Stimulated activated naive B cell treated with anti-CD40 and anti-IgM and Interleukin-4, amounts not matched to agents 10 μg/mL and 1 μg/mL and 100 μg/mL, for 72 hours (primary cell): Measurements from ENCODE around the gene TMBIM1.

ENCODE experiments used
- ATAC-seq, 2 donors: fragments of 150-1000 bp; cut with Tn5 transposase; replicated peaks; 2 replicates each; pipeline ENCODE4 v1.10.0; 2021; ENCODE audit warnings: moderate library complexity in 1 of 2
- DNase-seq: peaks from one replicate; pipeline ENCODE4 v3.0.0; 2021
- H3K27ac Mint-ChIP-seq: one replicate; pipeline ENCODE4 v1.8.0; 2022; ENCODE audit warnings: mild to moderate bottlenecking, mixed read lengths
- H3K27me3 Mint-ChIP-seq, 2 donors: one replicate each; pipeline ENCODE4 v1.8.0; 2022; ENCODE audit warnings: mixed read lengths in 2 of 2
- H3K36me3 Mint-ChIP-seq, 2 donors: one replicate each; pipeline ENCODE4 v1.8.0; 2022; ENCODE audit warnings: mixed read lengths in 2 of 2, mild to moderate bottlenecking in 1 of 2
- H3K4me1 Mint-ChIP-seq, 2 donors: one replicate each; pipeline ENCODE4 v1.8.0; 2022; ENCODE audit warnings: mixed read lengths in 2 of 2, mild to moderate bottlenecking in 1 of 2
- H3K4me3 Mint-ChIP-seq, 2 donors: one replicate each; pipeline ENCODE4 v1.8.0; 2022; ENCODE audit warnings: mild to moderate bottlenecking in 2 of 2, mixed read lengths in 2 of 2, moderate library complexity in 1 of 2
- H3K9me3 Mint-ChIP-seq, 2 donors: one replicate each; pipeline ENCODE4 v1.8.0; 2022; ENCODE audit warnings: mixed read lengths in 2 of 2, mild to moderate bottlenecking in 1 of 2

The TMBIM1 gene

GRCh38 chr2:218290316-218291261 lies 1.7 kb downstream of the TMBIM1 start:
- Mint-ChIP-seq H3K27me3 (no peaks in the 10 kb centered on the region), H3K4me1 (peaks cover 50 to 93% of the 10 kb centered on the region in 2 donors)

GRCh38 chr2:218289639-218290315 lies 2.5 kb downstream of the TMBIM1 start:
- Mint-ChIP-seq H3K4me3 (peak overlapping the region; percentile 91), H3K9me3 (no peaks in the 10 kb centered on the region), H3K4me1 (peaks cover 53 to 94% of the 10 kb centered on the region in 2 donors), H3K27ac (peak overlapping the region; percentile 85), H3K27me3 (no peaks in the 10 kb centered on the region), H3K36me3 (peaks cover 1 to 13% of the 10 kb centered on the region in 2 donors)
- DNase-seq, result no peak
- no peak for ATAC-seq

More at GRCh38 chr2:218290316-218291261, 1.7 kb downstream of the TMBIM1 start:
- peak; percentile 60 to 71 for ATAC-seq
- Mint-ChIP-seq H3K4me3 (peak overlapping the region; percentile 91), H3K36me3 (peaks cover 1 to 10% of the 10 kb centered on the region in 2 donors), H3K9me3 (no peaks in the 10 kb centered on the region), H3K27ac (peak overlapping the region; percentile 85)
- peak; percentile 78 for DNase-seq

GRCh38 chr2:218286570-218287459 lies 5.5 kb downstream of the TMBIM1 start:
- H3K36me3 Mint-ChIP-seq, result peaks cover 3 to 16% of the 10 kb centered on the region in 2 donors

GRCh38 chr2:218285604-218286003 lies 6.7 kb downstream of the TMBIM1 start:
- no peak for DNase-seq
- peak overlapping the region; percentile 98 for H3K27ac Mint-ChIP-seq
- peaks cover 5 to 21% of the 10 kb centered on the region in 2 donors for H3K36me3 Mint-ChIP-seq

More at GRCh38 chr2:218286570-218287459, 5.5 kb downstream of the TMBIM1 start:
- DNase-seq, result peak; percentile 81
- no peaks in the 10 kb centered on the region for H3K9me3 Mint-ChIP-seq
- peak overlapping the region; percentile 83 to 94 for H3K4me3 Mint-ChIP-seq
- H3K27me3 Mint-ChIP-seq, result no peaks in the 10 kb centered on the region
- peaks cover 63 to 92% of the 10 kb centered on the region in 2 donors for H3K4me1 Mint-ChIP-seq
- peak overlapping the region; percentile 98 for H3K27ac Mint-ChIP-seq
- ATAC-seq, result peak; percentile 81

GRCh38 chr2:218284106-218284811 lies 8.0 kb downstream of the TMBIM1 start:
- peaks cover 15 to 34% of the 10 kb centered on the region in 2 donors for H3K36me3 Mint-ChIP-seq
- DNase-seq, result no peak
- no peaks in the 10 kb centered on the region for H3K27me3 Mint-ChIP-seq
- H3K4me1 Mint-ChIP-seq, result peaks cover 54 to 67% of the 10 kb centered on the region in 2 donors
- peak; percentile 13 to 15 for ATAC-seq
- H3K4me3 Mint-ChIP-seq, result peak overlapping the region in 1 of 2 donors; percentile 13
- H3K27ac Mint-ChIP-seq, result peak overlapping the region; percentile 84
- no peaks in the 10 kb centered on the region for H3K9me3 Mint-ChIP-seq

More at GRCh38 chr2:218285604-218286003, 6.7 kb downstream of the TMBIM1 start:
- Mint-ChIP-seq H3K4me1 (peaks cover 58 to 80% of the 10 kb centered on the region in 2 donors), H3K9me3 (no peaks in the 10 kb centered on the region), H3K4me3 (peak overlapping the region; percentile 83 to 94), H3K27me3 (no peaks in the 10 kb centered on the region)
- no peak for ATAC-seq

- ATAC-seq (no peak), DNase-seq (no peak)
- Mint-ChIP-seq H3K27ac (peak overlapping the region; percentile 62), H3K9me3 (no peaks in the 10 kb centered on the region), H3K4me1 (peaks cover 43 to 52% of the 10 kb centered on the region in 2 donors), H3K27me3 (no peaks in the 10 kb centered on the region), H3K4me3 (no peak overlapping the region), H3K36me3 (peaks cover 15 to 41% of the 10 kb centered on the region in 2 donors)
These were observed 9.9 kb downstream of the TMBIM1 start for GRCh38 chr2:218282173-218282991.

- peaks cover 24 to 48% of the 10 kb centered on the region in 2 donors for H3K36me3 Mint-ChIP-seq
These were observed 10.9 kb downstream of the TMBIM1 start for GRCh38 chr2:218281449-218281848.

GRCh38 chr2:218280260-218280870 lies 11.9 kb downstream of the TMBIM1 start:
- no peak for ATAC-seq
- no peak overlapping the region for H3K4me3 Mint-ChIP-seq
- no peaks in the 10 kb centered on the region for H3K9me3 Mint-ChIP-seq
- H3K4me1 Mint-ChIP-seq, result peaks cover 28 to 46% of the 10 kb centered on the region in 2 donors
- H3K36me3 Mint-ChIP-seq, result peaks cover 25 to 44% of the 10 kb centered on the region in 2 donors
- peak overlapping the region; percentile 86 for H3K27ac Mint-ChIP-seq
- no peak for DNase-seq
- no peaks in the 10 kb centered on the region for H3K27me3 Mint-ChIP-seq

More at GRCh38 chr2:218281449-218281848, 10.9 kb downstream of the TMBIM1 start:
- H3K27ac Mint-ChIP-seq, result no peak overlapping the region
- no peaks in the 10 kb centered on the region for H3K27me3 Mint-ChIP-seq
- ATAC-seq, result no peak
- H3K9me3 Mint-ChIP-seq, result no peaks in the 10 kb centered on the region
- no peak overlapping the region for H3K4me3 Mint-ChIP-seq
- peaks cover 36 to 53% of the 10 kb centered on the region in 2 donors for H3K4me1 Mint-ChIP-seq
- no peak for DNase-seq

GRCh38 chr2:218278531-218279360 lies 13.6 kb downstream of the TMBIM1 start:
- peaks cover 29 to 45% of the 10 kb centered on the region in 2 donors for H3K4me1 Mint-ChIP-seq
- H3K4me3 Mint-ChIP-seq, result no peak overlapping the region
- no peaks in the 10 kb centered on the region for H3K27me3 Mint-ChIP-seq
- no peak for DNase-seq
- no peaks in the 10 kb centered on the region for H3K9me3 Mint-ChIP-seq
- no peak for ATAC-seq
- H3K27ac Mint-ChIP-seq, result peak overlapping the region; percentile 47
- peaks cover 27 to 55% of the 10 kb centered on the region in 2 donors for H3K36me3 Mint-ChIP-seq

- Mint-ChIP-seq H3K27ac (peak overlapping the region; percentile 89), H3K9me3 (no peaks in the 10 kb centered on the region), H3K36me3 (peaks cover 29 to 61% of the 10 kb centered on the region in 2 donors)
These were observed 14.4 kb downstream of the TMBIM1 start for GRCh38 chr2:218277921-218278320.

GRCh38 chr2:218276986-218277755 lies 15.1 kb downstream of the TMBIM1 start:
- Mint-ChIP-seq H3K4me1 (peaks cover 32 to 46% of the 10 kb centered on the region in 2 donors), H3K36me3 (peaks cover 28 to 63% of the 10 kb centered on the region in 2 donors), H3K4me3 (no peak overlapping the region), H3K27ac (peak overlapping the region; percentile 89), H3K27me3 (no peaks in the 10 kb centered on the region), H3K9me3 (no peaks in the 10 kb centered on the region)
- ATAC-seq (no peak), DNase-seq (no peak)

More at GRCh38 chr2:218277921-218278320, 14.4 kb downstream of the TMBIM1 start:
- Mint-ChIP-seq H3K4me1 (peaks cover 30 to 44% of the 10 kb centered on the region in 2 donors), H3K27me3 (no peaks in the 10 kb centered on the region), H3K4me3 (no peak overlapping the region)
- no peak for DNase-seq
- no peak for ATAC-seq
